Umbilical cord (tissue), 2 donors: ENCODE measurements around the gene USP34. TPM values are rescaled to one million over a fixed set of nuclear protein-coding genes. Genes with fewer than 3 reads are reported as not detected.
"Not testable (repeated sequence)": the region's sequence is repeated elsewhere in the genome, so short reads cannot be mapped to it uniquely, and the experiment has no call there.

Experiments
- DNase-seq: peaks from one replicate; pipeline ENCODE4 v3.0.0-alpha.2; 2015; ENCODE audit warnings: low spot score
- total RNA-seq: library from RNA; depleted of rRNA; stranded (reverse); fragments of >200 nt; gene quantifications from one replicate; pipeline ENCODE4 v1.2.3, GENCODE V29; 2014; ENCODE audit warnings: low replicate concordance; ENCODE audit not compliant: insufficient read depth

The USP34 gene
- total RNA-seq, 1 donor from 2014 or later: 131 TPM

- no peak for DNase-seq
These were observed 44.5 kb downstream of the USP34 start for GRCh38 chr2:61426267-61426897.

- no peak for DNase-seq
These were observed 45.2 kb downstream of the USP34 start for GRCh38 chr2:61425605-61426155.

- DNase-seq: no peak
These were observed 47.2 kb downstream of the USP34 start for GRCh38 chr2:61423714-61424113.

- no peak for DNase-seq
These were observed 49.3 kb downstream of the USP34 start for GRCh38 chr2:61421611-61422010.

GRCh38 chr2:61420991-61421544 lies 49.8 kb downstream of the USP34 start:
- no peak for DNase-seq

GRCh38 chr2:61419570-61419969 lies 51.3 kb downstream of the USP34 start:
- no peak for DNase-seq

GRCh38 chr2:61419129-61419528 lies 51.8 kb downstream of the USP34 start:
- no peak for DNase-seq

GRCh38 chr2:61416871-61417645 lies 53.8 kb downstream of the USP34 start:
- DNase-seq: no peak

GRCh38 chr2:61415265-61415664 lies 55.6 kb downstream of the USP34 start:
- no peak for DNase-seq

GRCh38 chr2:61414674-61415073 lies 56.2 kb downstream of the USP34 start:
- DNase-seq: no peak

- DNase-seq: no peak
These were observed 59.8 kb downstream of the USP34 start for GRCh38 chr2:61411109-61411508.

- DNase-seq: no peak
These were observed 60.7 kb downstream of the USP34 start for GRCh38 chr2:61410185-61410584.

GRCh38 chr2:61405813-61406212 lies 65.1 kb downstream of the USP34 start:
- no peak for DNase-seq

GRCh38 chr2:61404438-61404837 lies 66.4 kb downstream of the USP34 start:
- DNase-seq: no peak

- no peak for DNase-seq
These were observed 72.5 kb downstream of the USP34 start for GRCh38 chr2:61398413-61398812.

- DNase-seq: no peak
These were observed 74.9 kb downstream of the USP34 start for GRCh38 chr2:61396005-61396404.

- not testable (repeated sequence) for DNase-seq
These were observed 83.3 kb downstream of the USP34 start for GRCh38 chr2:61387588-61387987.

- DNase-seq: not testable (repeated sequence)
These were observed 90.0 kb downstream of the USP34 start for GRCh38 chr2:61380882-61381197.

GRCh38 chr2:61380056-61380881 lies 90.6 kb downstream of the USP34 start:
- peak; percentile 63 for DNase-seq

- no peak for DNase-seq
These were observed 91.4 kb downstream of the USP34 start for GRCh38 chr2:61379521-61379920.

GRCh38 chr2:61378281-61378680 lies 92.6 kb downstream of the USP34 start:
- no peak for DNase-seq

- no peak for DNase-seq
These were observed 93.8 kb downstream of the USP34 start for GRCh38 chr2:61377046-61377445.
